GM23338 (cell line): Measurements from ENCODE around the gene STEAP3. TPM values are rescaled to one million over a fixed set of nuclear protein-coding genes. Genes with fewer than 3 reads are reported as not detected.

Experiments
- ATAC-seq: fragments of 200-7000 bp; cut with Tn5 transposase; 3 replicates; pipeline ENCODE4 v1.9.1; 2020
- DNase-seq: peaks from one replicate; pipeline ENCODE4 v3.0.0-alpha.2; 2015; ENCODE audit warnings: low spot score
- H2AFZ ChIP-seq: fragments of 200-600 bp; sonication (generic); 2 replicates; pipeline ENCODE4 v1.8.0; 2016; ENCODE audit warnings: antibody characterized with exemption, mild to moderate bottlenecking, moderate library complexity
- H3F3A ChIP-seq: fragments of 200-600 bp; sonication (generic); replicated peaks from 2 replicates; pipeline ENCODE4 v1.8.0; 2017; ENCODE audit warnings: antibody characterized with exemption, mixed run types, low read depth
- H3K27ac ChIP-seq: fragments of 200-600 bp; sonication (generic); 2 replicates; pipeline ENCODE4 v1.6.1; 2016; ENCODE audit warnings: low read depth
- H3K27me3 ChIP-seq: fragments of 200-600 bp; sonication (generic); 2 replicates; pipeline ENCODE4 v1.8.0; 2016; ENCODE audit warnings: mild to moderate bottlenecking, mixed run types, moderate library complexity; ENCODE audit not compliant: insufficient read depth
- H3K36me3 ChIP-seq: fragments of 200-600 bp; sonication (generic); 2 replicates; pipeline ENCODE4 v1.8.0; 2016; ENCODE audit warnings: mild to moderate bottlenecking; ENCODE audit not compliant: insufficient read depth
- H3K4me1 ChIP-seq: fragments of 200-600 bp; sonication (generic); 2 replicates; pipeline ENCODE4 v1.8.0; 2016; ENCODE audit warnings: mild to moderate bottlenecking, moderate library complexity; ENCODE audit not compliant: insufficient read depth
- H3K4me2 ChIP-seq: fragments of 200-600 bp; sonication (generic); 2 replicates; pipeline ENCODE4 v1.7.1; 2017; ENCODE audit warnings: mixed run types
- H3K4me3 ChIP-seq: fragments of 200-600 bp; sonication (generic); 2 replicates; pipeline ENCODE4 v1.6.1; 2016; ENCODE audit warnings: mixed run types
- H3K79me2 ChIP-seq: fragments of 200-600 bp; sonication (generic); replicated peaks from 2 replicates; pipeline ENCODE4 v1.8.0; 2017; ENCODE audit warnings: mild to moderate bottlenecking; ENCODE audit not compliant: insufficient read depth
- H3K9me2 ChIP-seq: fragments of 200-600 bp; sonication (generic); 2 replicates; pipeline ENCODE4 v1.8.0; 2017; ENCODE audit not compliant: insufficient read depth
- H4K20me1 ChIP-seq: fragments of 200-600 bp; sonication (generic); replicated peaks from 2 replicates; pipeline ENCODE4 v1.8.0; 2017; ENCODE audit warnings: mild to moderate bottlenecking; ENCODE audit not compliant: insufficient read depth
- H3K27ac Mint-ChIP-seq: 2 replicates; pipeline ENCODE4 v1.8.0; 2020; ENCODE audit warnings: inconsistent platforms, mild to moderate bottlenecking, moderate library complexity, mixed read lengths
- H3K27me3 Mint-ChIP-seq: 3 replicates; pipeline ENCODE4 v1.8.0; 2022; ENCODE audit warnings: low read depth, mild to moderate bottlenecking, moderate library complexity, mixed read lengths, inconsistent platforms; ENCODE audit not compliant: insufficient read depth, poor library complexity
- H3K36me3 Mint-ChIP-seq: 3 replicates; pipeline ENCODE4 v1.8.0; 2021; ENCODE audit warnings: low read depth, mild to moderate bottlenecking, inconsistent platforms, moderate library complexity, mixed read lengths
- H3K4me1 Mint-ChIP-seq: 3 replicates; pipeline ENCODE4 v1.8.0; 2020; ENCODE audit warnings: mild to moderate bottlenecking, inconsistent platforms, mixed read lengths
- H3K4me3 Mint-ChIP-seq: 3 replicates; pipeline ENCODE4 v1.8.0; 2021; ENCODE audit warnings: moderate library complexity, mild to moderate bottlenecking, inconsistent platforms, mixed read lengths
- H3K9me3 Mint-ChIP-seq: 3 replicates; pipeline ENCODE4 v1.8.0; 2020; ENCODE audit warnings: moderate library complexity, mild to moderate bottlenecking, inconsistent platforms, mixed read lengths
- EZH2 ChIP-seq: fragments of 200-600 bp; sonication (generic); IDR thresholded peaks from one replicate; pipeline ENCODE4 v1.8.0; 2017; ENCODE audit warnings: antibody characterized with exemption, mild to moderate bottlenecking, low read depth; ENCODE audit not compliant: unreplicated experiment
- EZH2phosphoT487 ChIP-seq: fragments of 200-600 bp; sonication (generic); IDR thresholded peaks from one replicate; pipeline ENCODE4 v1.8.1; 2018; ENCODE audit warnings: antibody characterized with exemption; ENCODE audit not compliant: unreplicated experiment
- JUNB ChIP-seq: IDR thresholded peaks from one replicate; pipeline ENCODE4 v1.6.1; 2016; ENCODE audit warnings: antibody characterized with exemption; ENCODE audit not compliant: unreplicated experiment
- NANOG ChIP-seq: IDR thresholded peaks from 2 replicates; pipeline ENCODE4 v1.6.1; 2016; ENCODE audit warnings: antibody characterized with exemption, borderline replicate concordance
- POLR2AphosphoS5 ChIP-seq: IDR thresholded peaks from 2 replicates; pipeline ENCODE4 v1.6.1; 2016; ENCODE audit warnings: antibody characterized with exemption, low read depth
- REST ChIP-seq: IDR thresholded peaks from one replicate; pipeline ENCODE4 v1.6.1; 2018; ENCODE audit warnings: antibody characterized with exemption; ENCODE audit not compliant: unreplicated experiment
- ZNF114 ChIP-seq: fragments of 250-450 bp; sonication (Bioruptor Pico); IDR thresholded peaks from 2 replicates; pipeline ENCODE4 v1.5.0; 2020; ENCODE audit warnings: mild to moderate bottlenecking, moderate library complexity
- ZNF331 ChIP-seq: fragments of 250-450 bp; sonication (Bioruptor Pico); IDR thresholded peaks from 2 replicates; pipeline ENCODE4 v1.5.0; 2020; ENCODE audit warnings: low read depth, mild to moderate bottlenecking, moderate library complexity
- ZNF462 ChIP-seq: fragments of 250-450 bp; sonication (Bioruptor Pico); IDR thresholded peaks from 2 replicates; pipeline ENCODE4 v1.5.0; 2020; ENCODE audit warnings: mild to moderate bottlenecking, moderate library complexity
- polyA plus RNA-seq: library from polyadenylated mRNA; unstranded; fragments of >200 nt; fragmentation: Nextera tagmentation; extraction: Ambion mirVana; gene quantifications from 2 replicates; pipeline ENCODE4 v1.2.1, GENCODE V29; 2016
- total RNA-seq: library from RNA; depleted of rRNA; stranded (reverse); fragments of >200 nt; shearing (Covaris generic); gene quantifications from 2 replicates; pipeline ENCODE4 v1.2.3, GENCODE V29; 2014

STEAP3 gene
- total and polyA plus RNA-seq, 2 experiments from 2014 or later = 8.6 to 27.3 TPM

- no peak overlapping the region for H3K4me2 ChIP-seq
- ATAC-seq = no peak
- peaks cover 3% of the 10 kb centered on the region for H3K27me3 Mint-ChIP-seq
- no peak for TF ChIP-seq ZNF331 (CRISPR knock-in tag)
- no peak for TF ChIP-seq ZNF114 (CRISPR knock-in tag)
- no peak for TF ChIP-seq REST
- TF ChIP-seq EZH2phosphoT487 = no peak
- no peak for TF ChIP-seq JUNB
- TF ChIP-seq NANOG = no peak
- peaks cover 32% of the 10 kb centered on the region for H3K4me1 Mint-ChIP-seq
- H3K36me3 ChIP-seq = no peaks in the 10 kb centered on the region; the same call in 1 of the 2 replicates
- no peaks in the 10 kb centered on the region for H3K9me2 ChIP-seq
- no peak overlapping the region for H3K4me3 Mint-ChIP-seq
- DNase-seq = no peak
- H3K4me3 ChIP-seq = no peak overlapping the region
- H3K79me2 ChIP-seq = no peaks in the 10 kb centered on the region
- peaks cover 10% of the 10 kb centered on the region for H3K4me1 ChIP-seq
- H3K27ac ChIP-seq = no peak overlapping the region
- no peaks in the 10 kb centered on the region for H3F3A ChIP-seq
- no peaks in the 10 kb centered on the region for H3K27me3 ChIP-seq
- no peak overlapping the region for H2AFZ ChIP-seq
- no peak overlapping the region for H3K27ac Mint-ChIP-seq
- no peaks in the 10 kb centered on the region; the same call in 1 of the 2 replicates for H4K20me1 ChIP-seq
- peaks cover 15% of the 10 kb centered on the region for H3K36me3 Mint-ChIP-seq
- no peaks in the 10 kb centered on the region for H3K9me3 Mint-ChIP-seq
These were observed 40.0 kb downstream of the STEAP3 start for GRCh38 chr2:119263656-119264055.

GRCh38 chr2:119264781-119265692 is 41.4 kb downstream of the STEAP3 start:
- ATAC-seq (peak; percentile 98), DNase-seq (peak; percentile 84)
- H3K27me3 Mint-ChIP-seq = peaks cover 3% of the 10 kb centered on the region
- no peaks in the 10 kb centered on the region for H3K9me3 Mint-ChIP-seq
- H3K79me2 ChIP-seq = no peaks in the 10 kb centered on the region
- no peak overlapping the region for H3K27ac Mint-ChIP-seq
- no peak overlapping the region for H2AFZ ChIP-seq
- no peak overlapping the region for H3K4me3 ChIP-seq
- H3K4me1 ChIP-seq = no peaks in the 10 kb centered on the region
- H3K36me3 Mint-ChIP-seq = peaks cover 15% of the 10 kb centered on the region
- no peaks in the 10 kb centered on the region for H3K27me3 ChIP-seq
- H3K27ac ChIP-seq = no peak overlapping the region
- no peaks in the 10 kb centered on the region; the same call in 1 of the 2 replicates for H3K36me3 ChIP-seq
- H3K4me1 Mint-ChIP-seq = peaks cover 22% of the 10 kb centered on the region
- H3K9me2 ChIP-seq = no peaks in the 10 kb centered on the region
- no peak overlapping the region for H3K4me2 ChIP-seq
- H3F3A ChIP-seq = no peaks in the 10 kb centered on the region
- H4K20me1 ChIP-seq = no peaks in the 10 kb centered on the region; the same call in 1 of the 2 replicates
- H3K4me3 Mint-ChIP-seq = no peak overlapping the region
- peak; percentile 37; the same call in 1 of the 2 replicates for TF ChIP-seq POLR2AphosphoS5
- TF ChIP-seq EZH2 = no peak
- TF ChIP-seq NANOG = no peak
- no peak for TF ChIP-seq ZNF462 (CRISPR knock-in tag)
- TF ChIP-seq ZNF331 (CRISPR knock-in tag) = no peak
